ENCODE measurements around the gene TAAR8.

TAAR8 gene

DNA sequence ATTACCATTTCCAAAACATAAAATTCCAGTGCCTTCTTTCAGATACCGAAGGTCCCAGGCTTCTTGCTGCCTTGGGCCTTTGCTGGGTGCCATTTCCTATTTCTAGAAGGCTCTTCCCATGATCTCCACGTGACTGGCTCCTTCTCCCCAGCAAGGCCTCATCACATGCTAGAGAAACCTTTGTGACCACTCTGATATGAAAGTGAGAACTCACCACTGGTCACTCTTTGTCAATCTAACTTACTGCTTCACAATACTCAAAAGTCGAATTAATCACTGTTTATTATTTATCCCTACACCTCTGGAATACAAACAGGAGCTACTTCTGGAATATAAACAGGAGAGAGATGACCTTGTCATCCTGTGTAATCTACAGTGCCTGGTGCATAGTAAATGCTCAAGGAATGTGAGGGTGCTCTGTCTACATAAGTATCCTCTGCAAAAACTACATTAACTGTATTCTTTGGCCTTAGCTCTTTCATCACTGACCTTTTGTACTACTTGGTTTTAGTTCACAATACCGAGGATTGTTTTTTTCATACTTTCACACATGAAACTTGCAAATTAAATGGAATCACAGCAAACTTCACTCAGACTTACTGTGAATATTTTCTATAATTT lies 41.2 kb upstream of the TAAR8 start:
- TF ChIP-seq TAF1 (IDR thresholded peaks at IDR 0.05; ENCODE audit: low read depth) (no peak), FOXM1 (IDR thresholded peaks at IDR 0.05; ENCODE audit: borderline replicate concordance, low read depth) (no peak), NFIC (IDR thresholded peaks at IDR 0.05) (no peak), YY1 (IDR thresholded peaks at IDR 0.05; ENCODE audit: low read depth) (no peak), EP300 (IDR thresholded peaks at IDR 0.05; ENCODE audit: borderline replicate concordance) (no peak), CREB1 (IDR thresholded peaks at IDR 0.05; ENCODE audit: low read depth) (no peak), CEBPB (IDR thresholded peaks at IDR 0.05) (no peak), ZBTB7A (IDR thresholded peaks at IDR 0.05; ENCODE audit: low read depth) (no peak), TEAD4 (IDR thresholded peaks at IDR 0.05) (no peak), TCF12 (IDR thresholded peaks at IDR 0.05; ENCODE audit: low read depth) (no peak), RAD21 (IDR thresholded peaks at IDR 0.05; ENCODE audit: low read depth) (no peak), EGR1 (IDR thresholded peaks at IDR 0.05) (no peak)
- TF ChIP-seq, protein P1, sequence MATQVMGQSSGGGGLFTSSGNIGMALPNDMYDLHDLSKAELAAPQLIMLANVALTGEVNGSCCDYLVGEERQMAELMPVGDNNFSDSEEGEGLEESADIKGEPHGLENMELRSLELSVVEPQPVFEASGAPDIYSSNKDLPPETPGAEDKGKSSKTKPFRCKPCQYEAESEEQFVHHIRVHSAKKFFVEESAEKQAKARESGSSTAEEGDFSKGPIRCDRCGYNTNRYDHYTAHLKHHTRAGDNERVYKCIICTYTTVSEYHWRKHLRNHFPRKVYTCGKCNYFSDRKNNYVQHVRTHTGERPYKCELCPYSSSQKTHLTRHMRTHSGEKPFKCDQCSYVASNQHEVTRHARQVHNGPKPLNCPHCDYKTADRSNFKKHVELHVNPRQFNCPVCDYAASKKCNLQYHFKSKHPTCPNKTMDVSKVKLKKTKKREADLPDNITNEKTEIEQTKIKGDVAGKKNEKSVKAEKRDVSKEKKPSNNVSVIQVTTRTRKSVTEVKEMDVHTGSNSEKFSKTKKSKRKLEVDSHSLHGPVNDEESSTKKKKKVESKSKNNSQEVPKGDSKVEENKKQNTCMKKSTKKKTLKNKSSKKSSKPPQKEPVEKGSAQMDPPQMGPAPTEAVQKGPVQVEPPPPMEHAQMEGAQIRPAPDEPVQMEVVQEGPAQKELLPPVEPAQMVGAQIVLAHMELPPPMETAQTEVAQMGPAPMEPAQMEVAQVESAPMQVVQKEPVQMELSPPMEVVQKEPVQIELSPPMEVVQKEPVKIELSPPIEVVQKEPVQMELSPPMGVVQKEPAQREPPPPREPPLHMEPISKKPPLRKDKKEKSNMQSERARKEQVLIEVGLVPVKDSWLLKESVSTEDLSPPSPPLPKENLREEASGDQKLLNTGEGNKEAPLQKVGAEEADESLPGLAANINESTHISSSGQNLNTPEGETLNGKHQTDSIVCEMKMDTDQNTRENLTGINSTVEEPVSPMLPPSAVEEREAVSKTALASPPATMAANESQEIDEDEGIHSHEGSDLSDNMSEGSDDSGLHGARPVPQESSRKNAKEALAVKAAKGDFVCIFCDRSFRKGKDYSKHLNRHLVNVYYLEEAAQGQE (IDR thresholded peaks at IDR 0.05; ENCODE audit: low read depth): no peak
- TF ChIP-seq, protein P2, sequence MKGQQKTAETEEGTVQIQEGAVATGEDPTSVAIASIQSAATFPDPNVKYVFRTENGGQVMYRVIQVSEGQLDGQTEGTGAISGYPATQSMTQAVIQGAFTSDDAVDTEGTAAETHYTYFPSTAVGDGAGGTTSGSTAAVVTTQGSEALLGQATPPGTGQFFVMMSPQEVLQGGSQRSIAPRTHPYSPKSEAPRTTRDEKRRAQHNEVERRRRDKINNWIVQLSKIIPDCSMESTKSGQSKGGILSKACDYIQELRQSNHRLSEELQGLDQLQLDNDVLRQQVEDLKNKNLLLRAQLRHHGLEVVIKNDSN (IDR thresholded peaks at IDR 0.05): no peak
- TF ChIP-seq, protein P3, sequence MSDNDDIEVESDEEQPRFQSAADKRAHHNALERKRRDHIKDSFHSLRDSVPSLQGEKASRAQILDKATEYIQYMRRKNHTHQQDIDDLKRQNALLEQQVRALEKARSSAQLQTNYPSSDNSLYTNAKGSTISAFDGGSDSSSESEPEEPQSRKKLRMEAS (IDR thresholded peaks at IDR 0.05): no peak

DNA sequence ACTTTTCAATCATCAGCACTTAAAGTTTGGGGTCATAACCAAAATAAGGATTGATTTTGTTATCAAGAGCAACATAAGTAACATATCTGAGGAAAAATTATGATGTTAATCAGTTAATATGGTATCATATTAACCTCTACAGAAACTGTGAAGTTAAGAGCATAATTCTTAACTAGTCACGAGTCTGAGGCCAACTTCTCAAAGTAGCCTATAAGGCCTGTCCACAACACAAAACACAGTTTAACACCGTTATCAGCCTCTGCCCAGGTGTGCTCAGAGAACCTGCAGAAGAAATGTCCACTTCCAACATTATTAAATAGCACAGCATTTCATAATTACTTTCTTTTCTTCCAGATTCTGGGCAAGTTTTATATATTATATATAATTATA lies 40.6 kb upstream of the TAAR8 start:
- TF ChIP-seq TEAD4 (IDR thresholded peaks at IDR 0.05): no peak
- TF ChIP-seq ZBTB7A (IDR thresholded peaks at IDR 0.05; ENCODE audit: low read depth): no peak
- TF ChIP-seq EP300 (IDR thresholded peaks at IDR 0.05; ENCODE audit: borderline replicate concordance): no peak
- no peak for TF ChIP-seq YY1 (IDR thresholded peaks at IDR 0.05; ENCODE audit: low read depth)
- TF ChIP-seq CREB1 (IDR thresholded peaks at IDR 0.05; ENCODE audit: low read depth): no peak
- TF ChIP-seq FOXM1 (IDR thresholded peaks at IDR 0.05; ENCODE audit: borderline replicate concordance, low read depth): no peak
- TF ChIP-seq, protein P1 (IDR thresholded peaks at IDR 0.05; ENCODE audit: low read depth): no peak
- no peak for TF ChIP-seq TAF1 (IDR thresholded peaks at IDR 0.05; ENCODE audit: low read depth)
- no peak for TF ChIP-seq CEBPB (IDR thresholded peaks at IDR 0.05)
- no peak for TF ChIP-seq EGR1 (IDR thresholded peaks at IDR 0.05)
- TF ChIP-seq, protein P2 (IDR thresholded peaks at IDR 0.05): no peak

DNA sequence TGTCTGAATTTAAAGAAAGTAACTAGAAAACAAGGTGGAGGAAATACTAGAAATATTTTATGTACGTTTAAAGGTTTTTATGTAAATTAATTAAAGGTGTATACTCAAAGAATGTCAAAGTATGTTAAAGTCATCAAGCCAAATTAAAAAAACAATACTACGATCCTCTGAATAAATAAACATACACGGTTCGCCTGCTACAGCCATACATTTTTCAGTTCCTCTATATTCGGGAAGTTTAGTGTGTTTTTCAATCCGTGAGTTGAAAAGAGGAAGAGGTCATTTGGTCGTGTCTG lies 40.2 kb upstream of the TAAR8 start:
- TF ChIP-seq TCF12 (IDR thresholded peaks at IDR 0.05; ENCODE audit: low read depth) (no peak), YY1 (IDR thresholded peaks at IDR 0.05; ENCODE audit: low read depth) (no peak), EP300 (IDR thresholded peaks at IDR 0.05; ENCODE audit: borderline replicate concordance) (no peak), TAF1 (IDR thresholded peaks at IDR 0.05; ENCODE audit: low read depth) (no peak), EGR1 (IDR thresholded peaks at IDR 0.05) (no peak), CREB1 (IDR thresholded peaks at IDR 0.05; ENCODE audit: low read depth) (no peak), ZBTB7A (IDR thresholded peaks at IDR 0.05; ENCODE audit: low read depth) (no peak), CEBPB (IDR thresholded peaks at IDR 0.05) (no peak), NFIC (IDR thresholded peaks at IDR 0.05) (no peak), RAD21 (IDR thresholded peaks at IDR 0.05; ENCODE audit: low read depth) (no peak), FOXM1 (IDR thresholded peaks at IDR 0.05; ENCODE audit: borderline replicate concordance, low read depth) (no peak), TEAD4 (IDR thresholded peaks at IDR 0.05) (no peak)
- TF ChIP-seq, protein P3 (IDR thresholded peaks at IDR 0.05): no peak
- TF ChIP-seq, protein P1 (IDR thresholded peaks at IDR 0.05; ENCODE audit: low read depth): no peak
- TF ChIP-seq, protein P2 (IDR thresholded peaks at IDR 0.05): no peak
